Measurements from ENCODE around the gene BHLHE40. TPM values are rescaled to one million over a fixed set of nuclear protein-coding genes. Genes with fewer than 3 reads are reported as not detected.

BHLHE40 gene
- total RNA-seq, 4 donors from 2014 or later: 19.2 to 96.7 (median 45.3) TPM

DNA sequence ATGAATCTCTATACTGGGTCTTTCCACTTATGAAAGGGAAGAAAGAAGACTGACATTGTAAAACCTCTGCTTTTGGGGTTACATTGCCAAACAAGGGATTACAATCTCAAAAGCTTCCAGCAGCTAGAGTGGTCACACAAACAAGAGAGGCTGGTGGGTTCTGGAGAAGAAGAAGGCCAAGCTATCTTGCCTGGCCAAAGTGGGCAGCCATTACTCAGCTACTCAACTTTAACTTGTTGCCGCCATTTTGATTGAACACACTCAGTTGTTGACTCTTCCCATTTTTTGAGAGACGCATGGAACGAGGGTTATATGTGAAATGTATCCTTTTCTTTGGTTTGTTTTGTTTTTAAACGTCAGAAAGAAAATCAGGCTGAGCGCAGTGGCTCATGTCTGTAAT lies 50.9 kb downstream of the BHLHE40 start:
- no peak for TF ChIP-seq POLR2A (IDR thresholded peaks at IDR 0.05)
- TF ChIP-seq, protein P1, sequence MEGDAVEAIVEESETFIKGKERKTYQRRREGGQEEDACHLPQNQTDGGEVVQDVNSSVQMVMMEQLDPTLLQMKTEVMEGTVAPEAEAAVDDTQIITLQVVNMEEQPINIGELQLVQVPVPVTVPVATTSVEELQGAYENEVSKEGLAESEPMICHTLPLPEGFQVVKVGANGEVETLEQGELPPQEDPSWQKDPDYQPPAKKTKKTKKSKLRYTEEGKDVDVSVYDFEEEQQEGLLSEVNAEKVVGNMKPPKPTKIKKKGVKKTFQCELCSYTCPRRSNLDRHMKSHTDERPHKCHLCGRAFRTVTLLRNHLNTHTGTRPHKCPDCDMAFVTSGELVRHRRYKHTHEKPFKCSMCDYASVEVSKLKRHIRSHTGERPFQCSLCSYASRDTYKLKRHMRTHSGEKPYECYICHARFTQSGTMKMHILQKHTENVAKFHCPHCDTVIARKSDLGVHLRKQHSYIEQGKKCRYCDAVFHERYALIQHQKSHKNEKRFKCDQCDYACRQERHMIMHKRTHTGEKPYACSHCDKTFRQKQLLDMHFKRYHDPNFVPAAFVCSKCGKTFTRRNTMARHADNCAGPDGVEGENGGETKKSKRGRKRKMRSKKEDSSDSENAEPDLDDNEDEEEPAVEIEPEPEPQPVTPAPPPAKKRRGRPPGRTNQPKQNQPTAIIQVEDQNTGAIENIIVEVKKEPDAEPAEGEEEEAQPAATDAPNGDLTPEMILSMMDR (IDR thresholded peaks at IDR 0.05 in 4 of 5, conservative IDR thresholded peaks at IDR 0.05 in 1 of 5): no peak
- DNase-seq (no peak), ATAC-seq (no peak)
- Histone ChIP-seq H3K36me3 (no peaks in the 10 kb centered on the region), H3K9me3 (no peaks in the 10 kb centered on the region), H3K27ac (no peak overlapping the region), H3K4me1 (peaks cover 0 to 3% of the 10 kb centered on the region in 2 donors), H3K4me3 (no peak overlapping the region), H3K27me3 (no peaks in the 10 kb centered on the region)
- intact Hi-C loops (cut with DNase I; ENCODE audit: low total_unique reads): no loop called here
- in situ Hi-C loops (cut with MboI; ENCODE audit: low sequenced_read_pairs in 4 of 4): no loop called here

- ATAC-seq: no peak
- in situ Hi-C loops (cut with MboI; ENCODE audit: low sequenced_read_pairs in 4 of 4): no loop called here
Measured at GRCh38 chr3:5032844-5033243, 53.6 kb downstream of the BHLHE40 start.

More at GRCh38 chr3:5032844-5033243, 53.6 kb downstream of the BHLHE40 start:
- DNase-seq: no peak
- Histone ChIP-seq H3K27ac (no peak overlapping the region), H3K4me1 (no peaks in the 10 kb centered on the region), H3K4me3 (no peak overlapping the region), H3K36me3 (no peaks in the 10 kb centered on the region), H3K27me3 (no peaks in the 10 kb centered on the region), H3K9me3 (no peaks in the 10 kb centered on the region)
- intact Hi-C loops (cut with DNase I; ENCODE audit: low total_unique reads): no loop called here
- TF ChIP-seq, protein P1 (IDR thresholded peaks at IDR 0.05 in 4 of 5, conservative IDR thresholded peaks at IDR 0.05 in 1 of 5): no peak

Other genes starting within 250 kb of the BHLHE40 start
- gene ARL8B, start 142.9 kb downstream of the BHLHE40 start, total RNA-seq: 100 to 1,000 TPM in 2 of 4 donors, 10 to 100 TPM in 2; 69.3 to 198 (median 95.0) TPM
- gene EDEM1, start 208.3 kb downstream of the BHLHE40 start, total RNA-seq: 10 to 100 TPM in 3 of 4 donors, 1 to 10 TPM in 1; 7.8 to 12.3 (median 11.4) TPM